ENCODE results near the gene PLD3. TPM values are rescaled to one million over a fixed set of nuclear protein-coding genes. Genes with fewer than 3 reads are reported as not detected.
A peak's percentile ranks its signal among the peaks of the same experiment; 100 is the strongest.

The PLD3 gene
- total RNA-seq, 1 experiment from 2014 or later: 141 TPM

GRCh38 chr19:40425450-40426287 lies 77.2 kb downstream of the PLD3 start, which contains the start of gene SERTAD1:
Gene SERTAD1 (minus strand): TSS chr19:40425992. CDS start chr19:40423546, 2,446 bp downstream.
- Histone ChIP-seq H3K9me3 (no peaks in the 10 kb centered on the region), H3K4me3 (peak within 1 kb of the TSS; percentile 88), H3K36me3 (peaks cover 27% of the 10 kb centered on the region), H3K27me3 (no peaks in the 10 kb centered on the region)
- peak; percentile 99 for DNase-seq

Other genes with a start within 250 kb of the PLD3 start
- gene MAP3K10, start 157.3 kb upstream of the PLD3 start, total RNA-seq (2014; rRNA removed; shearing (Covaris generic); ENCODE audit: low replicate concordance): 4.2 and 13.8 TPM in 2 replicates
- gene TTC9B, start 130.3 kb upstream of the PLD3 start, total RNA-seq (2014; rRNA removed; shearing (Covaris generic); ENCODE audit: low replicate concordance): not detected in 2 replicates
- gene CCNP, start 122.0 kb upstream of the PLD3 start, total RNA-seq (2014; rRNA removed; shearing (Covaris generic); ENCODE audit: low replicate concordance): not detected in 2 replicates
- gene AKT2, start 63.4 kb upstream of the PLD3 start, total RNA-seq (2014; rRNA removed; shearing (Covaris generic); ENCODE audit: low replicate concordance): 104 and 131 TPM in 2 replicates
- gene C19orf47, start 298 bp upstream of the PLD3 start, total RNA-seq (2014; rRNA removed; shearing (Covaris generic); ENCODE audit: low replicate concordance): 27.0 and 37.3 TPM in 2 replicates
- 0.22 and 0.69 TPM in 2 replicates for gene HIPK4, start 41.5 kb downstream of the PLD3 start, total RNA-seq (2014; rRNA removed; shearing (Covaris generic); ENCODE audit: low replicate concordance)
- gene PRX, start 64.7 kb downstream of the PLD3 start, total RNA-seq (2014; rRNA removed; shearing (Covaris generic); ENCODE audit: low replicate concordance): 5.6 and 6.3 TPM in 2 replicates
- gene SERTAD1, start 77.3 kb downstream of the PLD3 start, total RNA-seq (2014; rRNA removed; shearing (Covaris generic); ENCODE audit: low replicate concordance): 19.1 and 35.3 TPM in 2 replicates
- 15.9 and 38.3 TPM in 2 replicates for gene SERTAD3, start 95.6 kb downstream of the PLD3 start, total RNA-seq (2014; rRNA removed; shearing (Covaris generic); ENCODE audit: low replicate concordance)
- gene BLVRB, start 117.0 kb downstream of the PLD3 start, total RNA-seq (2014; rRNA removed; shearing (Covaris generic); ENCODE audit: low replicate concordance): 140 and 179 TPM in 2 replicates
- gene SPTBN4, start 118.3 kb downstream of the PLD3 start, total RNA-seq (2014; rRNA removed; shearing (Covaris generic); ENCODE audit: low replicate concordance): 0.16 and 3.0 TPM in 2 replicates
- gene SHKBP1, start 228.2 kb downstream of the PLD3 start, total RNA-seq (2014; rRNA removed; shearing (Covaris generic); ENCODE audit: low replicate concordance): 61.7 and 105 TPM in 2 replicates